Body of pancreas (tissue), 4 donors: ENCODE results near the gene SOHLH1. TPM values are rescaled to one million over a fixed set of nuclear protein-coding genes. Genes with fewer than 3 reads are reported as not detected.

ENCODE experiments used
- ATAC-seq: fragments of 150-250 bp; one replicate; pipeline ENCODE4 v1.9.1; 2016
- DNase-seq, 4 donors: peaks; one replicate each; pipeline ENCODE4 v3.0.0-alpha.2; 2019
- H3K27ac ChIP-seq, 4 donors: fragments of 200-600 bp; sonication (generic); 1 replicate in 3 of 4; 2 replicates in 1 of 4; pipeline versions ENCODE4 v1.5.1 to v1.6.1; 2016 to 2019; ENCODE audit warnings: mild to moderate bottlenecking in 1 of 4, mixed read lengths in 1 of 4, moderate library complexity in 1 of 4
- H3K27me3 ChIP-seq, 2 donors: fragments of 200-600 bp; sonication (generic); one replicate each; pipeline ENCODE4 v1.6.0; 2016; ENCODE audit warnings: mild to moderate bottlenecking in 1 of 2
- H3K36me3 ChIP-seq, 2 donors: fragments of 200-600 bp; sonication (generic); replicated peaks in 1 of 2; 2 replicates each; pipeline ENCODE4 v1.5.1; 2016; ENCODE audit warnings: low read depth in 2 of 2; ENCODE audit not compliant: insufficient read depth in 1 of 2
- H3K4me1 ChIP-seq: fragments of 200-600 bp; sonication (generic); one replicate; pipeline ENCODE4 v1.6.0; 2016
- H3K4me3 ChIP-seq, 2 donors: fragments of 200-600 bp; sonication (generic); 1 replicate in 1 of 2; 2 replicates in 1 of 2; pipeline ENCODE4 v1.5.1; 2016 to 2019
- H3K9me3 ChIP-seq, 3 donors: fragments of 200-600 bp; sonication (generic); 1 replicate in 2 of 3; 2 replicates in 1 of 3; pipeline ENCODE4 v1.5.1; 2016
- POLR2A ChIP-seq, 3 donors: fragments of 450-650 bp; IDR thresholded peaks; one replicate each; pipeline ENCODE4 v1.6.1; 2016; ENCODE audit warnings: antibody characterized with exemption in 3 of 3, mild to moderate bottlenecking in 2 of 3
- WGBS, 2 donors: methylation state at CpG; one replicate each; pipeline ENCODE4 v1.1.5; 2017; 5-methylcytosine and 5-hydroxymethylcytosine counted together
- intact Hi-C: fragments of 100-400 bp; cut with DNase I; formaldehyde crosslinking; loops from one replicate; pipeline ENCODE4 v1.15.1; 2023
- total RNA-seq, 2 donors: library from RNA; depleted of rRNA; stranded (reverse); fragments of >200 nt; gene quantifications; one replicate each; pipeline ENCODE4 v1.1.0, GENCODE V29; 2016
- TF ChIP-seq, protein P1 (sequence below), 7 experiments: fragments of 450-650 bp in 4 of 7; fragments of 200-600 bp in 3 of 7; sonication (generic) in 3 of 7; IDR thresholded peaks; one replicate each; pipeline ENCODE4 v1.5.1; 2016 to 2019; ENCODE audit warnings: antibody characterized with exemption in 7 of 7

Gene SOHLH1
- total RNA-seq, 2 donors from 2014 or later: not detected

DNA sequence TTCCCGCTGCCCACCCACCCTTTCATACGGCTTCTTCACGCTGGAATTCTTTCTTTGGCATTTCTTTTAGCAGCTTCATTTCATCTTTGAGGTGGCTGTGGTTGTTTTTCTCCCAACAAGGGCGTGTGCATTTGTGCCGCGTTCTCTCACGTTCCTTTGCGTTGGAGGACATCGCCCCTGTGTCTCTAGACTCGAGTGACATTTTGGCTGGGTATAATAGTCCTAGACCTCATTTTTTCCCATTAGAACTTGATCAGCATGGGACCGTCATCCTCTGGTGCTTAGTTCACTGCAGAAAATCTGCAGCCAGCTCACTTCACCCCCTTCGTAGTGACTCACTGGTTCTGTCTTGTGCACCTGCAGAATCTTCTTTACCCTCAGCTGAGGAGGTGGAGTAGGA is 32.2 kb upstream of the SOHLH1 start:
- no peak overlapping the region for H3K4me3 ChIP-seq
- H3K27ac ChIP-seq: no peak overlapping the region
- TF ChIP-seq, protein P1, sequence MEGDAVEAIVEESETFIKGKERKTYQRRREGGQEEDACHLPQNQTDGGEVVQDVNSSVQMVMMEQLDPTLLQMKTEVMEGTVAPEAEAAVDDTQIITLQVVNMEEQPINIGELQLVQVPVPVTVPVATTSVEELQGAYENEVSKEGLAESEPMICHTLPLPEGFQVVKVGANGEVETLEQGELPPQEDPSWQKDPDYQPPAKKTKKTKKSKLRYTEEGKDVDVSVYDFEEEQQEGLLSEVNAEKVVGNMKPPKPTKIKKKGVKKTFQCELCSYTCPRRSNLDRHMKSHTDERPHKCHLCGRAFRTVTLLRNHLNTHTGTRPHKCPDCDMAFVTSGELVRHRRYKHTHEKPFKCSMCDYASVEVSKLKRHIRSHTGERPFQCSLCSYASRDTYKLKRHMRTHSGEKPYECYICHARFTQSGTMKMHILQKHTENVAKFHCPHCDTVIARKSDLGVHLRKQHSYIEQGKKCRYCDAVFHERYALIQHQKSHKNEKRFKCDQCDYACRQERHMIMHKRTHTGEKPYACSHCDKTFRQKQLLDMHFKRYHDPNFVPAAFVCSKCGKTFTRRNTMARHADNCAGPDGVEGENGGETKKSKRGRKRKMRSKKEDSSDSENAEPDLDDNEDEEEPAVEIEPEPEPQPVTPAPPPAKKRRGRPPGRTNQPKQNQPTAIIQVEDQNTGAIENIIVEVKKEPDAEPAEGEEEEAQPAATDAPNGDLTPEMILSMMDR (IDR thresholded peaks at IDR 0.05): no peak
- no peak for TF ChIP-seq POLR2A (IDR thresholded peaks at IDR 0.05)
- intact Hi-C loops: no loop called here
- H3K4me1 ChIP-seq: no peaks in the 10 kb centered on the region
- no peaks in the 10 kb centered on the region for H3K9me3 ChIP-seq
- H3K36me3 ChIP-seq: no peaks in the 10 kb centered on the region
- DNase-seq (no peak), ATAC-seq (no peak)
- no peaks in the 10 kb centered on the region for H3K27me3 ChIP-seq
- 83 to 88% methylated on average over 12 of the region's 12 CpGs for WGBS, 2 donors

DNA sequence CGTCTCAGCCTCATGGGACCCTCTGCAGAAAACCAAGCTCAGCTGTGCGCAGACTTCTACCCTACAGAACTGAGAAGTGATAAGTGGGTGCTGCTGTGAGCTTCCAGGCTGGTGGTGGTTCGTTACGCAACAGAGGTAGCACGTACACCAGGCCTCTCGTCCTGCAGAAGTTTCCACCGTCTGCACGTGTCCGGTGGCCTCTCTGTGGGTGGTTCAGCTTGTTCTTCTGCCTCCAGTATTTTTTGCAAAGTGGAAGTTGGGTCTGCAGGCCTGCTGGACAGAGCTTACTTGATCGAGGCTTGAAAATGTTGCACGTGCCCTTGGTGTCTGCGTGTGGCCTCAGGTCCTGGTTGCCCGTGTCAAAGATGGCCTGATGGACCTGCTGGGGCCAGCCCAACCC is 30.2 kb upstream of the SOHLH1 start:
- no peak overlapping the region for H3K27ac ChIP-seq
- no peak overlapping the region for H3K4me3 ChIP-seq
- 76 to 80% methylated on average over 13 of the region's 13 CpGs for WGBS, 2 donors
- DNase-seq (no peak), ATAC-seq (no peak)
- intact Hi-C loops: no loop called here
- H3K9me3 ChIP-seq: no peaks in the 10 kb centered on the region
- no peak for TF ChIP-seq POLR2A (IDR thresholded peaks at IDR 0.05)
- TF ChIP-seq, protein P1 (IDR thresholded peaks at IDR 0.05): no peak
- H3K36me3 ChIP-seq: no peaks in the 10 kb centered on the region
- no peaks in the 10 kb centered on the region for H3K27me3 ChIP-seq
- H3K4me1 ChIP-seq: no peaks in the 10 kb centered on the region

GRCh38 chr9:135728436-135729110 is 29.3 kb upstream of the SOHLH1 start:
- intact Hi-C loops: no loop called here
- no peaks in the 10 kb centered on the region for H3K9me3 ChIP-seq
- no peaks in the 10 kb centered on the region for H3K4me1 ChIP-seq
- 47 to 57% methylated on average over 16 to 18 of the region's 18 CpGs for WGBS, 2 donors
- no peak overlapping the region for H3K4me3 ChIP-seq
- ATAC-seq (no peak), DNase-seq (no peak)
- TF ChIP-seq, protein P1 (IDR thresholded peaks at IDR 0.05): no peak
- no peak for TF ChIP-seq POLR2A (IDR thresholded peaks at IDR 0.05)
- H3K27ac ChIP-seq: no peak overlapping the region
- no peaks in the 10 kb centered on the region for H3K36me3 ChIP-seq
- H3K27me3 ChIP-seq: no peaks in the 10 kb centered on the region

DNA sequence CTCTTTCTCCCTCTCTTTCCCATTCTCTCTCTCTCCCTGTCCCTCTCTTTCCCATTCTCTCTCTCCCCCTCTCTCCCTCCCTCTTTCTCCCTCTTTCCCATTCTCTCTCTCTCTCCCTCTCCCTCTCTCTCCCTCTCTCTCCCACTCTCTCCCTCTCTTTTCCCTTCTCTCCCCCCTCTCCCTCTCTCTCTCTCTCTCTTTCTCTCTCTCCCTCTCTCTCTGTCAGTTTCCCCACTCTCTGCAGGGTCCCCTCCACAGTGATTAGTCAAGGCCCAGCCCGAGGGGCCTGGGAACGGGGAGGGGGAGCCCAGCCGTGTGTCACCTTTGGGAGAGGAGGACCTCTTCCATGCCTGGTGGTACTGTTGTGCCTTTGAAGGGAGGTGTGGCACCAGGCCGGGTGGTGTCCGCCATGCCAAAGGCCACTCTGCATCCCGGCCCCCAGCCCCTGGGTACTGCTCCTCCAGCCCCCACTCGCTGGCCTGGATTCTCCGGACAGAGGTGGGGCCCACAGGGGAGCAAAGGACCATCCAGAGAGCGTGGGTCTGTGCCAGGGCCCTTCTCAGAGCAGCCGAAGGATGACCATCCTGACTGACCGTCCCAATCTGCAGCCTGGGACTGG is 28.1 kb upstream of the SOHLH1 start:
- intact Hi-C loops: no loop called here
- Histone ChIP-seq H3K4me1 (no peaks in the 10 kb centered on the region), H3K36me3 (no peaks in the 10 kb centered on the region), H3K4me3 (no peak overlapping the region), H3K9me3 (no peaks in the 10 kb centered on the region), H3K27ac (no peak overlapping the region), H3K27me3 (no peaks in the 10 kb centered on the region)
- DNase-seq (no peak), ATAC-seq (no peak)
- no peak for TF ChIP-seq POLR2A (IDR thresholded peaks at IDR 0.05)
- TF ChIP-seq, protein P1 (IDR thresholded peaks at IDR 0.05): no peak
- WGBS, 2 donors: 37 to 43% methylated on average over 8 to 11 of the region's 11 CpGs
